Gastrocnemius medialis (tissue), 4 donors: ENCODE results near the gene SLC22A5. TPM values are rescaled to one million over a fixed set of nuclear protein-coding genes. Genes with fewer than 3 reads are reported as not detected.
"Not testable (repeated sequence)": the region's sequence is repeated elsewhere in the genome, so short reads cannot be mapped to it uniquely, and the experiment has no call there.

Experiments
- ATAC-seq, 2 donors: fragments of 150-250 bp; one replicate each; pipeline ENCODE4 v1.9.1; 2016
- DNase-seq, 2 donors: peaks; one replicate each; pipeline ENCODE4 v3.0.0-alpha.2; 2019
- H3K27ac ChIP-seq, 4 donors: fragments of 200-600 bp; sonication (generic); 1 replicate in 1 of 4; 2 replicates in 3 of 4; pipeline ENCODE4 v1.5.1; 2016 to 2018; ENCODE audit warnings: mild to moderate bottlenecking in 2 of 4, moderate library complexity in 1 of 4
- H3K27me3 ChIP-seq, 3 donors: fragments of 200-600 bp; sonication (generic) in 2 of 3; 1 replicate in 1 of 3; 2 replicates in 2 of 3; pipeline versions ENCODE4 v1.5.1 to v1.6.0; 2016 to 2019; ENCODE audit warnings: mild to moderate bottlenecking in 1 of 3, moderate library complexity in 1 of 3
- H3K36me3 ChIP-seq, 2 donors: fragments of 200-600 bp; sonication (generic) in 1 of 2; one replicate each; pipeline ENCODE4 v1.5.1; 2017 to 2018
- H3K4me1 ChIP-seq, 2 donors: fragments of 200-600 bp; sonication (generic) in 1 of 2; one replicate each; pipeline ENCODE4 v1.5.1; 2016 to 2017; ENCODE audit warnings: mild to moderate bottlenecking in 2 of 2
- H3K4me3 ChIP-seq, 4 donors: fragments of 200-600 bp; sonication (generic) in 3 of 4; 1 replicate in 1 of 4; 2 replicates in 3 of 4; pipeline ENCODE4 v1.5.1; 2016 to 2019; ENCODE audit warnings: mild to moderate bottlenecking in 2 of 4
- H3K9me3 ChIP-seq, 3 donors: fragments of 200-600 bp; sonication (generic) in 2 of 3; 1 replicate in 1 of 3; 2 replicates in 2 of 3; pipeline ENCODE4 v1.5.1; 2016 to 2019
- POLR2A ChIP-seq, 2 donors: fragments of 450-650 bp; IDR thresholded peaks; one replicate each; pipeline ENCODE4 v1.6.1; 2017; ENCODE audit warnings: antibody characterized with exemption in 2 of 2, mild to moderate bottlenecking in 2 of 2, moderate library complexity in 2 of 2
- in situ Hi-C, 4 donors: fragments of 200-750 bp; cut with MboI; loops; one replicate each; pipeline versions ENCODE4 v1.15.0 to v1.8.0; 2017; ENCODE audit warnings: low sequenced_read_pairs in 4 of 4
- intact Hi-C: fragments of 100-400 bp; cut with DNase I; formaldehyde crosslinking; loops from one replicate; pipeline ENCODE4 v1.15.1; 2023; ENCODE audit warnings: low total_unique reads
- total RNA-seq, 4 donors: library from RNA; depleted of rRNA; stranded (reverse); fragments of >200 nt; gene quantifications; one replicate each; pipeline versions ENCODE4 v1.1.0 to v1.2.3, GENCODE V29; 2016
- TF ChIP-seq, protein P1 (sequence below), 5 experiments: fragments of 450-650 bp in 3 of 5; fragments of 200-600 bp in 2 of 5; sonication (generic) in 2 of 5; IDR thresholded peaks in 4 of 5; conservative IDR thresholded peaks in 1 of 5; 1 replicate in 4 of 5; 2 replicates in 1 of 5; pipeline ENCODE4 v1.5.1; 2016 to 2019; ENCODE audit warnings: antibody characterized with exemption in 5 of 5, mild to moderate bottlenecking in 3 of 5, moderate library complexity in 3 of 5

Gene SLC22A5
- total RNA-seq, 4 donors from 2014 or later = 56.2 to 116 (median 79.2) TPM

DNA sequence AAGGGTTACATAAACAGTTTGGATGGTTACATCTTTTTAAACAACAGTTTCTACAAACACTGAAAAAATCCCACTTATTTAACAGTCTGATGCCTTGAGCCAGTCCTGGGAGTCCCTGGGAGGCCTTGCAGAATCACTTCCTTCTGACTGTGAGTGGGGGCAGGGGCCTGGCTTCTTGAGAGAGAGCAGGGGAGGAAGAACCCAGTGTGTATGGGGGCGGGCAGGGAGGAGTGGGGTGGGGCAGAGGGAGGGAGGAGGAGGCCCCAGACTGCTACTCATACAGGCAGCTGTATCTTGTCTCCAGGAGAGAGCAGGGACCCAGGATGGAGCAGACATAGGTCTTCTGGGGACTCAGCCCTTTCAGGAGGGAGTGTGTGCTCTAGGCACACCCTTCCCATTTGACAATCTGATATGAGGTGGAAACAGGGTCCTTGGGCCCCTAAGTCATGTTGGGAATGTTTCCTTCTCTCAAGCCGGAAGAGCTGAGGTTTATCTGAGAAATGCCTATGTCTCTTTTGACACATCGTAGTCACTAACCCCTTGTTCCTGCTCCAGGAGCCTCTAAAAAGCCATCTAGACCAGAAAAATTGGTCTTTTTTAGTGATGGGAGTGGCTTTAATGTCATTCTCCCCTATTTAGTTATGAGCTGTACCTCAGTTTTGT, 68.2 kb downstream of the SLC22A5 start:
- Histone ChIP-seq H3K27ac (peak overlapping the region; percentile 40 to 99 (median 60)), H3K9me3 (no peaks in the 10 kb centered on the region), H3K36me3 (no peaks in the 10 kb centered on the region), H3K4me3 (no peak overlapping the region), H3K4me1 (peaks cover 73 to 75% of the 10 kb centered on the region in 2 donors), H3K27me3 (no peaks in the 10 kb centered on the region)
- in situ Hi-C loops (no loop called here), intact Hi-C loops (no loop called here)
- DNase-seq = peak; percentile 48 to 71
- ATAC-seq = no peak
- TF ChIP-seq POLR2A (IDR thresholded peaks at IDR 0.05) = no peak
- TF ChIP-seq, protein P1, sequence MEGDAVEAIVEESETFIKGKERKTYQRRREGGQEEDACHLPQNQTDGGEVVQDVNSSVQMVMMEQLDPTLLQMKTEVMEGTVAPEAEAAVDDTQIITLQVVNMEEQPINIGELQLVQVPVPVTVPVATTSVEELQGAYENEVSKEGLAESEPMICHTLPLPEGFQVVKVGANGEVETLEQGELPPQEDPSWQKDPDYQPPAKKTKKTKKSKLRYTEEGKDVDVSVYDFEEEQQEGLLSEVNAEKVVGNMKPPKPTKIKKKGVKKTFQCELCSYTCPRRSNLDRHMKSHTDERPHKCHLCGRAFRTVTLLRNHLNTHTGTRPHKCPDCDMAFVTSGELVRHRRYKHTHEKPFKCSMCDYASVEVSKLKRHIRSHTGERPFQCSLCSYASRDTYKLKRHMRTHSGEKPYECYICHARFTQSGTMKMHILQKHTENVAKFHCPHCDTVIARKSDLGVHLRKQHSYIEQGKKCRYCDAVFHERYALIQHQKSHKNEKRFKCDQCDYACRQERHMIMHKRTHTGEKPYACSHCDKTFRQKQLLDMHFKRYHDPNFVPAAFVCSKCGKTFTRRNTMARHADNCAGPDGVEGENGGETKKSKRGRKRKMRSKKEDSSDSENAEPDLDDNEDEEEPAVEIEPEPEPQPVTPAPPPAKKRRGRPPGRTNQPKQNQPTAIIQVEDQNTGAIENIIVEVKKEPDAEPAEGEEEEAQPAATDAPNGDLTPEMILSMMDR (IDR thresholded peaks at IDR 0.05 in 4 of 5, conservative IDR thresholded peaks at IDR 0.05 in 1 of 5) = no peak

DNA sequence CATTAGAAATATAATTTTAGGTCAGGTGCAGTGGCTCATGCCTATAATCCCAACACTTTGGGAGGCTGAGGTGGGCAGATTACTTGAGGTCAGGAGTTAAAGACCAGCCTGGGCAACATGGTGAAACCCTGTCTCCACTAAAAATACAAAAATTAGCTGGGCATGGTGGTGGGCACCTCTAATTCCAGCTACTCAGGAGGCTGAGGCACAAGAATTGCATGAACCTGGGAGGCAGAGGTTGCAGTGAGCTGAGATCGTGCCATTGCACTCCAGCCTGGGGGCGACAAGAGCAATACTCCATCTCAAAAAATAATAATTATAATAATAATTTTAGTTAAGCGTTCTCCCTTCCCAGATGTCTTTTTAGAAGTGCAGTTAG, 68.7 kb downstream of the SLC22A5 start:
- H3K4me1 ChIP-seq = peaks cover 68 to 70% of the 10 kb centered on the region in 2 donors
- H3K9me3 ChIP-seq, ATAC-seq, intact Hi-C loops, H3K27me3 ChIP-seq, in situ Hi-C loops, H3K36me3 ChIP-seq, DNase-seq, H3K4me3 ChIP-seq: not testable (repeated sequence)
- peak overlapping the region; percentile 55 to 99 (median 60) for H3K27ac ChIP-seq

DNA sequence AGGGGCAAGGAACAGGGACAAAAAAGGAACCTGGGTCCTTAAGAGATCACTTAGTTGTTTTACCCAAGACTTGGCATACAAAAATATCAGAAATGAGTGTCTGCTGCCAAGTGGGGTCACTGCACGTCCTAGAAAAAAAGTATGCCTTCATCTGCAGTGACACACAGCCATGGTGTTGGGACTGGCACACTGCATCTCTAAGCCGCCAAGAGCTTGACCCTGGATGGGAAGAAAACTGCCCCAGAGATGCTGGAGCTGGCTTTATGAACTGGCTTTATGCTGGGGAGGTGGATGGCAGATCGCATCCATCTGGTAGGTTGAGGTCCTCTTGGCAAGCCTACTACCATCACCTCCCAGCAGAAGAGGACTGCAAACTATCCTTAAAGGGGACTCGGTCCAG, 69.4 kb downstream of the SLC22A5 start:
- Histone ChIP-seq H3K27ac (peak overlapping the region; percentile 56 to 99 (median 60)), H3K9me3 (no peaks in the 10 kb centered on the region), H3K4me3 (no peak overlapping the region), H3K27me3 (no peaks in the 10 kb centered on the region), H3K4me1 (peaks cover 63 to 67% of the 10 kb centered on the region in 2 donors), H3K36me3 (no peaks in the 10 kb centered on the region)
- peak in 1 of 2 donors; percentile 64 for DNase-seq
- ATAC-seq = peak; percentile 30 to 65
- in situ Hi-C loops (no loop called here), intact Hi-C loops (no loop called here)
- no peak for TF ChIP-seq POLR2A (IDR thresholded peaks at IDR 0.05)
- TF ChIP-seq, protein P1 (IDR thresholded peaks at IDR 0.05 in 4 of 5, conservative IDR thresholded peaks at IDR 0.05 in 1 of 5) = peak in 1 of 5 experiments; percentile 6

DNA sequence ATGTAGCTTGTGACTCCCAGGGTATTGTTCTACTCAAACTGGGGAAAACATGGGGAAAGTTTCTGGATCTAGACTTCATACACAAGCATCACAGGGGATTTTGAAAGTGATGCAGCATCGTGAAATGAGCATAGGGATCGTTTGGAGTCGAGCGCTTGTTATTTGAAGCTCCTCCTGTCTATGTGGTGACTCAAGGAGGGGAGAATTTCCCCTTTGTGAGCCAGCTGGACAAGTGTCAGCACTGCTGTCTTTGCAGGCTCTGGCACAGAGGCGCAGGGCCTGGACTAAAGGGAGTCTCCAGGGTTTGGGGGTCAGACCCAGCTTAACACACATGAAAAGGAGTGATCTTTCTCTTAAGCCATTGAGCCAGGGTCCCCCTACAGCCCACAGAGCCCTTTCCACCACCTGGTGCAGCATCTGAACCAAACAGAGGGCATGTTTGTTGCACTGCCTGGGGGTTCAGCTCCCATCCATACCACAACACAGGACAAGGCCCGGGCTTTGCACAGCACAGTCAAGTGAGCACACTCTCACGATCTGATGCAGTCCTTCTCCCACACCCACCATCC, 70.1 kb downstream of the SLC22A5 start:
- H3K4me1 ChIP-seq = peaks cover 56 to 66% of the 10 kb centered on the region in 2 donors
- peak overlapping the region; percentile 56 to 99 (median 60) for H3K27ac ChIP-seq
- DNase-seq = peak; percentile 84 to 93
- H3K9me3 ChIP-seq = no peaks in the 10 kb centered on the region
- in situ Hi-C loops = no loop called here
- H3K4me3 ChIP-seq = no peak overlapping the region
- intact Hi-C loops = no loop called here
- no peaks in the 10 kb centered on the region for H3K36me3 ChIP-seq
- peak; percentile 98 to 99 for ATAC-seq
- no peaks in the 10 kb centered on the region for H3K27me3 ChIP-seq
- TF ChIP-seq POLR2A (IDR thresholded peaks at IDR 0.05) = no peak
- TF ChIP-seq, protein P1 (IDR thresholded peaks at IDR 0.05 in 4 of 5, conservative IDR thresholded peaks at IDR 0.05 in 1 of 5) = no peak

DNA sequence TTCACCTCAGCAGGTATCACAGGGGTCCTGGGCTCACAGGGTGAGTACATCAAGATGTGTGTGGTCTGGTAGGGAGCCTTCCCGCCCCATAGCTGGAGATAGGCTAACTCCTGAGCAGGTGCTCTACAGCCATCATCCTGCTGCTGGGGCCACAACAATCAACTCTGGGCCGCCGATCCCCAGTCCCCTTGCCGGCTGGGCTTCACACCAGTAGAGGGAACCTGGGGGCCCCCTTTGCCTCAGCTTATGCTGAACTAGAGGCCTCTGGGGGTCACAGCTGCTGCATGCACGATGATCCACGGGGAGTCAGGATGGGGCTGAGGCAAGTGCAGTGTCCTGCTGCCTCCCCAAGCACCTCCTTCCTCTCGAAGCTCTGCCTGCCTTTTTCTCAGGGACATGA, 74.6 kb downstream of the SLC22A5 start:
- H3K4me1 ChIP-seq = peaks cover 44 to 53% of the 10 kb centered on the region in 2 donors

More for the DNA sequence above, 74.6 kb downstream of the SLC22A5 start:
- Histone ChIP-seq H3K27me3 (no peaks in the 10 kb centered on the region), H3K36me3 (no peaks in the 10 kb centered on the region), H3K4me3 (no peak overlapping the region), H3K27ac (peak overlapping the region in 1 of 4 donors; percentile 85), H3K9me3 (no peaks in the 10 kb centered on the region)
- in situ Hi-C loops (no loop called here), intact Hi-C loops (no loop called here)
- ATAC-seq (no peak), DNase-seq (no peak)
- TF ChIP-seq, protein P1 (IDR thresholded peaks at IDR 0.05 in 4 of 5, conservative IDR thresholded peaks at IDR 0.05 in 1 of 5) = no peak
- TF ChIP-seq POLR2A (IDR thresholded peaks at IDR 0.05) = no peak
